Choroid plexus epithelial cell (primary cell): ENCODE measurements around the gene NOC4L.
A peak's percentile ranks its signal among the peaks of the same experiment; 100 is the strongest.
"Not testable (repeated sequence)": the region's sequence is repeated elsewhere in the genome, so short reads cannot be mapped to it uniquely, and the experiment has no call there.

ENCODE experiments used
- DNase-seq: peaks from one replicate; pipeline ENCODE4 v3.0.0-alpha.2; 2010; ENCODE audit warnings: low read depth
- H3K4me3 ChIP-seq: 2 replicates; pipeline ENCODE4 v1.5.1; 2011; ENCODE audit warnings: low read depth, mild to moderate bottlenecking, control low read depth, low read length, moderate library complexity
- CTCF ChIP-seq: conservative IDR thresholded peaks from 2 replicates; pipeline ENCODE4 v1.5.1; 2011; ENCODE audit warnings: low read depth, mild to moderate bottlenecking, control low read depth, inconsistent platforms, low read length, moderate library complexity

NOC4L gene

GRCh38 chr12:132191715-132192553 lies 47.7 kb downstream of the NOC4L start:
- no peak overlapping the region for H3K4me3 ChIP-seq
- no peak for DNase-seq
- no peak for TF ChIP-seq CTCF

DNA sequence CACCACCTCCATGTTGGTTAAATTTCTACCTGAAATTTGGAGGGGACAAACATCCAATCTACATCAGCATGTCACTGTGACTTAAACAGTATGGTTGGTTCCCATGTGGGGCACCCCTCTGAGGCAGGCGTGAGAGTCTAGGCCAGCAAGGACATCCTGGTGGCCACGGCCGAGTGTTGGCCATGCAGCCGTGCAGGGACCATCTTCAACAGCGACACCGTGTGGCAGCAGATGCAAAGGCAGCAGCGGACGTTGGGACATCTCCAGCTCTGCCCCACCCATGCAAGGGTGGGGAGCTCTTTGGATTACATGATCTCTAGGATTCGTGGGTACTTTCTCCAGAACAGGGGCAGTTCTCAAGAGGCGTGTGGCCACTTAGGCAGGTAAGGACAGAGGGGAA lies 49.8 kb downstream of the NOC4L start:
- TF ChIP-seq CTCF: peak; percentile 53
- DNase-seq: peak; percentile 14
- no peak overlapping the region for H3K4me3 ChIP-seq

- no peak overlapping the region for H3K4me3 ChIP-seq
- TF ChIP-seq CTCF: no peak
- no peak for DNase-seq
Observed at GRCh38 chr12:132194556-132194955, 50.3 kb downstream of the NOC4L start.

DNA sequence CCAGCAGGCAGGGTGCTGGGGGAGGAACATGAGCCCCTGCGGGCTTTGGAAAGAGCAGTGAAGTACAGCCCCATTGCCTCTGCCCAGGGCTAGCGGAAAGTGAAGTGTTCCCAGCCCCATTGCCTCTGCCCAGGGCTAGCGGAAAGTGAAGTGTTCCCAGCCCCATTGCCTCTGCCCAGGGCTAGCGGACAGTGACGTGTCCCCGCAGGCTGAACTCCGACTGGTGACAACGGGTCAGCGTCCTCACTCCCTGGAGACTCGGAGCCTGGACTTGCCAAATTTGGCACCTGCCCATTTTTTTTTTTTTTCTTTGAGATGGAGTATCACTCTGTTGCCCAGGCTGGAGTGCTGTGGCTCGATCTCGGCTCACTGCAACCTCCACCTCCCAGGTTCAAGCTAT lies 51.0 kb downstream of the NOC4L start:
- H3K4me3 ChIP-seq, DNase-seq: not testable (repeated sequence)

DNA sequence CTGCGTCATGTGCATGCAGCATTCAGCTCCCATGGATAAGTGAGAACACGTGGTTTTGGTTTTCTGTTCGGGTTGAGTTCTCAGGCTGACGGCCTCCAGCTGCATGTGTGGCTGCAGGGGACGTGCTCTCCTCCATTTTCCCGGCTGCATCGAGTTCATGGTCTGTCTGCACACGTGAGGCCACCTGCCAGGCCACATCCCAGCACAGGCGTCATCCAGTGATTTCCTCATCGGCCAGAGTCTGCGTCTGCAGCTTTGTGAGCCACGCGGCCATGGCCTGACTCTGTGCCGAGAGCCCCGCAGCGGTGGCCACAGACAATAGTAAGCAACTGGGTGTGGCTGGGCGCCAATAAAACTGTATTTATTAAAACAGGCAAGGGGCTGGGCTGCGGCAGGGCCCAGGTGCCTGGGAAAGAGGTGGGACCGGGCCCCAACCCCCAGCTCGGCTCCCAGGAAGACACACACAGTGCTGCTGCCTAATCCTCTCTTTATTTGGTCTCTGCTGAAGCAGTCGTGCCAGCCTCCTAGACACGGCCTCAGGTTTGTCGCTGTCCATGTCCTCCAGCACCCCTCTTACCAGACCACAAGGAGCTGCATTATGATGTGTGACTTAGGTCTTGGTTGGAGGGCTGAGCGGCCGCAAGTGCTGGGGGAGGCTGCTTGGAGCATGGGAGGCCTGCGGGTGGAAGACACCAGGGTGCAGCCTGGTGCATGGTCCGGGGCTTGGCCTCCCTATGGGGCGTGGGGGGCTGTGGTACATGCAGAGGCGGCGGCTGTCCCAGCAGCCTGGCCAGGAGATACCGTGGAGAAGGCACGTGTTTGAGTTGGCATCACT lies 52.0 kb downstream of the NOC4L start:
- peak; percentile 10 for DNase-seq
- no peak overlapping the region for H3K4me3 ChIP-seq
- TF ChIP-seq CTCF: no peak

DNA sequence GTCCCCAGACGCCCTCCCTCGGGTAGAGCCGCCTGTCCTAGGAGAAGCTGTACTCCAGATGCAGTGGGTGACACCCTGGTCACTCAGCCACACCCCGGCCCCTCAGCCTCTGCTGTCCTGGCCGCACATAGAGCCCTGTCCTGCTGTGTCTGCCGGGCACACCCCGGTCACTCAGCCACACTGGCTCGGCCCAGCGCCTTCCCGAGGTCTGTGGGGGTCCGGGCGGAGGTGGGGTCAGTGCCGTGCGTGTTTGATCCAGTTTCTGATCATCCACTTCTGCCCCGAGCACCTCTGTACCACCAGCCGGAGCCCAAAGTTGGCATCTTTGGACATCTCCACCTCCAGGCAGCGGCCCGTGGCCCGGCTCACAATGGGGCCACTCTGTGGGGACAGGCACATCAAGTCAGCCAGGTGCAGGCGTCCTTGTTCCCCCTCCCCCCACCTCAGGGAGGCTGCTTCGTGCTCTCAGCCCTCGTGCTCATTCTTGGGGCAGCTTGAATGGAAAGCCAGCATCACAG lies 52.7 kb downstream of the NOC4L start:
- DNase-seq: no peak
- no peak overlapping the region for H3K4me3 ChIP-seq
- no peak for TF ChIP-seq CTCF

- H3K4me3 ChIP-seq: no peak overlapping the region
- no peak for DNase-seq
- no peak for TF ChIP-seq CTCF
Observed at GRCh38 chr12:132197581-132198354, 53.5 kb downstream of the NOC4L start.
